B cell (primary cell): ENCODE measurements around the gene HDAC9.
"Not testable (repeated sequence)": the region's sequence is repeated elsewhere in the genome, so short reads cannot be mapped to it uniquely, and the experiment has no call there.

Experiments
- EZH2 ChIP-seq: IDR thresholded peaks from 2 replicates; pipeline ENCODE4 v1.6.1; 2012; ENCODE audit warnings: borderline replicate concordance, low read depth, mild to moderate bottlenecking, moderate library complexity, low read length; ENCODE audit not compliant: insufficient read depth, poor library complexity, severe bottlenecking
- TF ChIP-seq, protein P1 (sequence below): fragments of 200-600 bp; IDR thresholded peaks from one replicate; pipeline ENCODE4 v1.8.0; 2022; ENCODE audit warnings: antibody characterized with exemption, mild to moderate bottlenecking

DNA sequence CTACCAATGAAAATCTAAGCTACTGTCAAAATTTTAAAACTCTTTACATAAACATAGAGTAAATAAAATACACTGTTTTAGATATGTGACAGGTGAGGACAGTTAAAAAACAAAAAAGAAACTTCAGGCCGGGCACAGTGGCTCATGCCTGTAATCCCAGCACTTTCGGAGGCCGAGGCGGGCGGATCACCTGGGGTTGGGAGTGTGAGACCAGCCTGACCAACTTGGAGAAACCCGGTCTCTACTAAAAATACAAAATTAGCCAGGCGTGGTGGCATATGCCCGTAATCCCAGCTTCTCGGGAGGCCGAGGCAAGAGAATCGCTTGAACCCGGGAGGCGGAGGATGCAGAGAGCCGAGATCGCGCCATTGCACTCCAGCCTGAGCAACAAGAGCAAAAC is 472.2 kb downstream of the HDAC9 start:
- TF ChIP-seq, protein P1, sequence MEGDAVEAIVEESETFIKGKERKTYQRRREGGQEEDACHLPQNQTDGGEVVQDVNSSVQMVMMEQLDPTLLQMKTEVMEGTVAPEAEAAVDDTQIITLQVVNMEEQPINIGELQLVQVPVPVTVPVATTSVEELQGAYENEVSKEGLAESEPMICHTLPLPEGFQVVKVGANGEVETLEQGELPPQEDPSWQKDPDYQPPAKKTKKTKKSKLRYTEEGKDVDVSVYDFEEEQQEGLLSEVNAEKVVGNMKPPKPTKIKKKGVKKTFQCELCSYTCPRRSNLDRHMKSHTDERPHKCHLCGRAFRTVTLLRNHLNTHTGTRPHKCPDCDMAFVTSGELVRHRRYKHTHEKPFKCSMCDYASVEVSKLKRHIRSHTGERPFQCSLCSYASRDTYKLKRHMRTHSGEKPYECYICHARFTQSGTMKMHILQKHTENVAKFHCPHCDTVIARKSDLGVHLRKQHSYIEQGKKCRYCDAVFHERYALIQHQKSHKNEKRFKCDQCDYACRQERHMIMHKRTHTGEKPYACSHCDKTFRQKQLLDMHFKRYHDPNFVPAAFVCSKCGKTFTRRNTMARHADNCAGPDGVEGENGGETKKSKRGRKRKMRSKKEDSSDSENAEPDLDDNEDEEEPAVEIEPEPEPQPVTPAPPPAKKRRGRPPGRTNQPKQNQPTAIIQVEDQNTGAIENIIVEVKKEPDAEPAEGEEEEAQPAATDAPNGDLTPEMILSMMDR, result not testable (repeated sequence)
- TF ChIP-seq EZH2, result not testable (repeated sequence)
